RWPE2 (cell line): ENCODE results near the gene CBFA2T2.
"Not testable (repeated sequence)": the region's sequence is repeated elsewhere in the genome, so short reads cannot be mapped to it uniquely, and the experiment has no call there.

Experiments
- ATAC-seq: fragments of 200-7000 bp; cut with Tn5 transposase; 3 replicates; pipeline ENCODE4 v1.9.1; 2021; ENCODE audit warnings: low read depth
- DNase-seq: peaks from one replicate; pipeline ENCODE4 v3.0.0-alpha.2; 2020; ENCODE audit warnings: low spot score
- H3K27ac ChIP-seq: fragments of 450-650 bp; 2 replicates; pipeline ENCODE4 v1.5.1; 2017; ENCODE audit warnings: mild to moderate bottlenecking; ENCODE audit not compliant: poor library complexity, severe bottlenecking
- H3K27me3 ChIP-seq: fragments of 250-450 bp; sonication (Bioruptor Pico); 2 replicates; pipeline ENCODE4 v1.5.1; 2021; ENCODE audit warnings: mild to moderate bottlenecking, moderate library complexity; ENCODE audit not compliant: insufficient read depth, poor library complexity, severe bottlenecking
- H3K36me3 ChIP-seq: fragments of 250-450 bp; sonication (Bioruptor Pico); 2 replicates; pipeline ENCODE4 v1.5.1; 2020; ENCODE audit warnings: low read depth, mild to moderate bottlenecking, moderate library complexity
- H3K4me1 ChIP-seq: fragments of 250-450 bp; sonication (Bioruptor Pico); 2 replicates; pipeline ENCODE4 v1.5.1; 2021; ENCODE audit warnings: mild to moderate bottlenecking, moderate library complexity; ENCODE audit not compliant: insufficient read depth, poor library complexity, severe bottlenecking
- H3K4me3 ChIP-seq: fragments of 250-450 bp; sonication (Bioruptor Pico); 2 replicates; pipeline ENCODE4 v1.5.1; 2021; ENCODE audit warnings: mild to moderate bottlenecking, moderate library complexity; ENCODE audit not compliant: severe bottlenecking
- H3K9me3 ChIP-seq: fragments of 250-450 bp; sonication (Bioruptor Pico); 2 replicates; pipeline ENCODE4 v1.5.1; 2021; ENCODE audit warnings: mild to moderate bottlenecking, moderate library complexity; ENCODE audit not compliant: severe bottlenecking
- CTCF ChIP-seq: fragments of 450-650 bp; IDR thresholded peaks from one replicate; pipeline ENCODE4 v1.5.1; 2017; ENCODE audit warnings: mild to moderate bottlenecking, moderate library complexity; ENCODE audit not compliant: poor library complexity, severe bottlenecking

The CBFA2T2 gene

GRCh38 chr20:33490023-33490933, at the start of gene CBFA2T2:
Gene CBFA2T2, plus strand, starts transcription at chr20:33490096. Its CDS starts 172 bp downstream, at chr20:33490268.
- Histone ChIP-seq H3K9me3 (no peaks in the 10 kb centered on the region), H3K4me3 (peak within 1 kb of the TSS; percentile 92), H3K4me1 (peaks cover 9% of the 10 kb centered on the region), H3K36me3 (no peaks in the 10 kb centered on the region; the same call in 1 of the 2 replicates), H3K27me3 (no peaks in the 10 kb centered on the region), H3K27ac (peak within 1 kb of the TSS; percentile 47)
- TF ChIP-seq CTCF: peak; percentile 26
- ATAC-seq: peak; percentile 65
- peak; percentile 90 for DNase-seq

- not testable (repeated sequence) for H3K9me3 ChIP-seq, H3K4me1 ChIP-seq, H3K27ac ChIP-seq, ATAC-seq, DNase-seq, H3K27me3 ChIP-seq, H3K36me3 ChIP-seq, H3K4me3 ChIP-seq
Observed at GRCh38 chr20:33440562-33440961, 49.3 kb upstream of the CBFA2T2 start.

GRCh38 chr20:33441142-33441955, 48.5 kb upstream of the CBFA2T2 start:
- no peaks in the 10 kb centered on the region for H3K36me3 ChIP-seq
- no peak overlapping the region for H3K4me3 ChIP-seq
- no peak overlapping the region for H3K27ac ChIP-seq
- H3K27me3 ChIP-seq: no peaks in the 10 kb centered on the region
- H3K4me1 ChIP-seq: no peaks in the 10 kb centered on the region
- ATAC-seq (no peak), DNase-seq (no peak)
- no peak for TF ChIP-seq CTCF
- H3K9me3 ChIP-seq: no peaks in the 10 kb centered on the region

- Histone ChIP-seq H3K4me3 (peak overlapping the region; percentile 93), H3K27me3 (no peaks in the 10 kb centered on the region), H3K4me1 (no peaks in the 10 kb centered on the region), H3K36me3 (no peaks in the 10 kb centered on the region), H3K9me3 (no peaks in the 10 kb centered on the region), H3K27ac (no peak overlapping the region)
- ATAC-seq (no peak), DNase-seq (no peak)
- TF ChIP-seq CTCF: no peak
Observed at GRCh38 chr20:33442136-33443005, 47.5 kb upstream of the CBFA2T2 start.

GRCh38 chr20:33443006-33443511, 46.8 kb upstream of the CBFA2T2 start:
- no peaks in the 10 kb centered on the region for H3K27me3 ChIP-seq
- H3K4me3 ChIP-seq: peak overlapping the region; percentile 93
- H3K36me3 ChIP-seq: no peaks in the 10 kb centered on the region
- no peak for TF ChIP-seq CTCF
- H3K9me3 ChIP-seq: no peaks in the 10 kb centered on the region
- H3K4me1 ChIP-seq: no peaks in the 10 kb centered on the region
- ATAC-seq (peak; percentile 6; the same call in 2 of the 3 replicates), DNase-seq (no peak)
- H3K27ac ChIP-seq: peak overlapping the region; percentile 1
